Stimulated activated CD4-positive, alpha-beta T cell treated with anti-CD3 and anti-CD28 coated beads, Interleukin-12 subunit alpha, Interleukin-12 subunit beta, amount 100 ng/mL, for 4 hours (primary cell): ENCODE data around the gene ADAMTS17.
"Not testable (repeated sequence)": the region's sequence is repeated elsewhere in the genome, so short reads cannot be mapped to it uniquely, and the experiment has no call there.

Experiments used
- DNase-seq: peaks from one replicate; pipeline ENCODE4 v3.0.0-alpha.2; 2020

The ADAMTS17 gene

DNA sequence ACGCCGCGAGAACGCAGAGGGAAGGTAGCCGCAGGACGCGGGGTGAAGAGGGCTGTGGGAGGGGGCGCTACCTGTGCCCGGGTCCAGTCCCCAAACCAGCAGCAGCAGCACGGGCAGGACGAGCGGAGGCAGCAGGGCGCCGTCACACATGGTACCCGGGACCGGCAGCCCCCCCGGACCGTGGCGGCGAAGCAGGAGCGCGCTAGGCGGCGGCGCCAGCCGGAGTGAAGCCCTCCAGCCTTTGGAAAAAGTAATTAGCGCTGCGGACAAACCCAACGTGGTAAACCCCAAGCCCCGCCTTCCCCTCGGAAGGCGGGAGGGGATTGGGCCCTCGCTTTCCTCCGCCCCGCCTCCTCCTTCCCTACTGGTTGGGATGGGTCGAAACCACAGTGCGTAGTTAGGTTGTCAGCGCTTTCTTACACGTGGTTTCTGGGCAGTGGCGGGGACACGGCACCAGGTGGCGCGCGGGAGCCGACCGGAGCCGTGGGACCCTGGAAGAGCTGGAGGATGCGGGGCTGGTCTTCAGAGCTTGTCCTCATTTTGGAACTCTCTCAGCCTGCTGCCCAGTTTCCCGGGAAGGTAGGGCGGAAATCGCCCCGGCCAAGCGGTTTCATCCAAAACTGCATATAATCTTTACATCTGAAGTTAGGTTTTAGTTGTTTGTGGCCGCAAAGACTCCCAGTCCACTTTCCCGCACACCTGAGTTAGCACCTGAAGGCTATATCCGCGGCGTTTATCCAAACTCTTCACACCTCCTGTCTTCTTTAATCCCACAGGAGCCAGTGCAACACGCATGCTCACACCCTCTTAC lies at the start of gene ADAMTS17:
Gene ADAMTS17 (minus strand): TSS at position 226 of the 811 bp plus-strand sequence. CDS start 76 bp downstream, at position 150.
- DNase-seq: peak; percentile 91

GRCh38 chr15:100385300-100386050 lies 43.7 kb upstream of the ADAMTS17 start:
- no peak for DNase-seq

DNA sequence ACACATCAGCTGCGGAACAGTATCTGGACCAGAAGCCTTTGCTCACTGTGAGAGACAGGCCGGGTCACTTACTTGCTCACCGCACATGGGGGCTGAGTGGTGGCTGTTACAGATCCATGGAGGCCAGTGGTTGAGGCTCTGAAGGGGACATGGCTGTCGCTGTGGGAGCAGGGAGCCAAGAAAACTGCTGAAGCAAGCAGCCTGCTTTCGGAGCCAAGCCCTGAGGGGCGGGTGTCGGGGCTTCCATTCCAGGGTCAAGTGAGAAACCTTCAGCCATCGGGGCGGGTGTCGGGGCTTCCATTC lies 42.3 kb upstream of the ADAMTS17 start:
- DNase-seq: no peak

DNA sequence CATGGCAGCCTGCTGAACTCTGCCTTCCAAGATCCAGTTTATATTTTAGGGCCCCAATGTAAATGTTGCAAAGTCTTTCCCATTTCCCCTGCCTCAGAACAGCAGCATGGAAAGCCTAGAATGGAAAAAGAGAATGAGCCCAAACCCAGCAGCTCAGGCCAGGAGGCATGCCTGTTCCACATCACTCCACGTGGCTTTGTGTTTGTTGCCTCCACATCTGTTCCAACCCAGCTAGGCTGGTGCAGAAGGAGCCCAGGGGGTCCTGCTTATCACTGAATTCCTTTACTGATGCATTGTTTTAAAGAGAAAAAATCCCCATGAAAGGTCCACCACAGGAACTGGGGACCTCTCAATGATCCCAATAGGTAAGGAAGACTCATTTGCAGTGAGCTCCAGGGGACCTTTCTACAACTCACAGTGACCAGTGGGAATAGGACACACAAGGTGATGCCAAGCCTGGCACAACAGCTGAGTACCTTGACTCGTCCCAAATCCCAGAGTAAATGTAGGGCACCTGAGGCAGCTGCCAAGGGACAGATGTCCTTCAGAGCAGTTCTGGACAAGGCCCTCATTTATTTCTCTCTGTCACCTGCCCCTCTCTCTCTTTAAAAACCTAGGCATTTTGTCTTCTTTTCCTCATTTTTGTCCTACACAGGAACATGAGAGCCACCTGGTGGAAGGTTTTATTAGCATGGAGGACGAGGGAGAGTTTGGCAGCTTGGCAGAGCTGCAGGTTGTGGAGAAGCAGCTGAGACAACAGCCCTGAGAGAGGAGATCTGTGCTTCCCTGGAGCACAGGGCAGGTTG lies 41.7 kb upstream of the ADAMTS17 start:
- DNase-seq: no peak

- DNase-seq: no peak
These were observed 32.2 kb upstream of the ADAMTS17 start for GRCh38 chr15:100373942-100374341.

- DNase-seq: no peak
These were observed 31.5 kb upstream of the ADAMTS17 start for GRCh38 chr15:100373120-100373896.

GRCh38 chr15:100372739-100373119 lies 31.0 kb upstream of the ADAMTS17 start:
- no peak for DNase-seq

DNA sequence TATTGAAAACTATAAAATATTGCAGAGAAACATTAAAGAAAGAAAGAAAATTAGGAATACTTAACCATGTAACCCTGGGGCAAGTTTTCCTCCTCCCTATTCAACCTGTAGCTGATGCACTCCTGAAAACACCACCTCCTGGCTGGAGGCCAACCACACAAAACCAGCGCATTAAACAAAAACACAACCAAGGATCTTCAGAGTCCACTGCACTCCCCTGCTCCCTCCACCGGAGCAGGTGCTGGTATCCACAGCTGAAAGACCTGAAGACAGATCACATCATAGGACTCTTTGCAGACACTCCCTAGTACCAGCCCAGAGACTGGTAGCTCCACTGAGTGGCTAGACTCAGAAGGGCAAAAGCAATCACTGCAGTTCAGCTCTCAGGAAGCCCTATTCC lies 13.6 kb upstream of the ADAMTS17 start:
- DNase-seq: no peak

DNA sequence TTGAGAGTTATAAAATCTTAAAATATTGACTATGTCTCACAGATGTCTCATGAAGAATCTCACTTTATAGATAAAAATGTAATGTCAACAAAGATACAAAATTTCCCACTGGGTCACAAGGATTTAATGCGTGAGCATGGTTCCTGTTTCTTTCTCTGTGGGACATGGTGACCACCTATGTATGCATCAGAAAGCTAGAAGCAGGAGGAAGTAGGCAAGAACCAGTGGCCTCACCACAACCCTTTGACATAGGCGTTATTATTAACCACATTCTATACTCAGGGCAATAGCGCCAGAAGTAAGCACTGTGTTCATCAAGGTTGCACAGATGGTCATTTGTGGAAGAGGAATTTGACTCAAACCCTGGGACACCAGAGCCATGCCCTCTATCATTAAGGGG lies 11.7 kb upstream of the ADAMTS17 start:
- DNase-seq: no peak

DNA sequence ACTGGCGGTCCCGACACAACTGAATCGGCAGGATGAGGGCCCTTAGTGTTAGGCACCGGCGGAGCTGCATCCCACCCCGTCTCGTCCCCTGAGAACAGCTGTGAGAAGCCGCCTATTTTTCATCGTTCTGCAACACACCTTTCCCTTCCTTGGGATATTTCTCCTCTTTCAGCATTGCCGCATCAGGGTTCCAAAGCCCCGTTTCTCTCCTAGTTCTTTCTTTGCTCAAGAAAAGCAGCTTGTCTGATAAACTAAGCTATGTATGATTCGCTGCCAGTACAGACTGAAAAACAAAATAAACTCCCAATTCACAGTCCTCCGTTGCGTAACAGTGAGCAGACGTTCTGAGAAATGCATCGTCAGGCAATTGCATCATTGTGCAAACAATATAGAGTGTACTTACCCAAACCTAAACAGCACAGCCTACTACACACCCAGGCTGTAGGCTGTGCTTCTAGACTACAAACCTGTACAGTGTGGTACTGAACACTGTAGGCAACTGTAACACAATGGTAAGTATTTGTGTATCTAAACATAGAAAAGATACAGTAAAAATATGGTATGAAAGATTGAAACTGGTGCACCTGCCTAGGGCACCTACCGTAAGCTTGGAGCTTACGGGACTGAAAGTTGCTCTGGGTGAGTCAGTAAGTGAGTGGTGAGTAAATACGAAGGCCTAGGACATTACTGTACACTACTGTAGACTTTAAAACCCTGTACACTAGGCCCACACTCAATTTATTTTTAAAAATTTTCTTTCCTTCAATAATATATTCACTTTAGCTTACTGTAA lies 8.9 kb upstream of the ADAMTS17 start:
- DNase-seq: no peak

DNA sequence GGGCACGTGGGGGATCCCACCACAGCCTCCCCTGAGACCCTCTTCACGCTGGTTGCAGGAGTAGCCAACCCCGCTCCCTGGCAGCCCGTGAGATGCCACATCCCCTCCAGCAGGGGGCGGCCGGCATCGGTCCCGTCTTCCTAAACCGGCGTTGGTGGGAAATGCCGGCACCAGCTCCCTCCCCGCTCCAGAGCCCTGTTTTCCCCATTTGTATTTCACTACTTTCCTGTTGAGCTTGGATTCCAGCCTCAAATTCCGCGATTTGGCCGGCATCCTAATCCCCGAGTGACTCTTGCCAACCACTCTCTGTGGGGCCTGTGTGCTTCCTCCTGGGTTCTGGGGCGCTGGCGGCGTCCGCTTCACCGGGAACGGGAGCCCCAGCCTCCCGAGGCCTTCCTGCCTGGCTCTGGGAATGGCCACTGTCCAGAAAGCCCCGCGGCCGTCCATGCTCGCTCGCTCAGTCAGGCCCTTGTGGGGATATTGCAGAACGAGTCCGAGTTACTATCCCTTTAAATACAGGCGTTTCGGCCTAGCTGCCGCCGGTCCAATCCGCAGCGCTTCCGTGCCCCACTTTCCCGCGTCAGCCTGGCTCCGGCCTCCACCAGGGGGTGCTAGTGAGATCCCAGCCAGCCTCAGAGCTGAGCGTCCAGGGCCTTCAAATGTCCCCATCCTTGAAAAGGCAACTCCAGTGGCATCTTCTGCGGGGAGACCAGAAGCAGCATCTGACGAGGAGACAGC lies 8.1 kb upstream of the ADAMTS17 start:
- DNase-seq: peak; percentile 85

- no peak for DNase-seq
These were observed 7.5 kb upstream of the ADAMTS17 start for GRCh38 chr15:100349321-100349695.

DNA sequence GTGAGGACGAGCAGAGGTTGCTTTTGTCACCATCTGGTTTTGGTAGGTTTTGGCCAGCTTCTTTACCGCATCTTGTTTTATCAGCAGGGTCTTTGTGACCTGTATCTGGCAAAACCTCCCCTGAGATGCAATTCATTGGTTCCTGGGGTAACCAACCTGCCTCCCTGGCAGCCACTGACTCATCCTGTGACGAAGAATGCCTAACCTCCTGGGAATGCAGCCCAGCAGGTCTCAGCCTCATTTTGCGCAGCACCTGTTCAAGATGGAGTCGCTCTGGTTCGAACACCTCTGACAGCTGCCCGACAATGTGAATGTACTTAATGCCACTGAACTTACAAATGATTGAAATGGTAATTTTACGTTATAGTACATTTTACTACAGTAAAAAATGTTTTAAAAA lies 6.8 kb upstream of the ADAMTS17 start:
- DNase-seq: no peak

DNA sequence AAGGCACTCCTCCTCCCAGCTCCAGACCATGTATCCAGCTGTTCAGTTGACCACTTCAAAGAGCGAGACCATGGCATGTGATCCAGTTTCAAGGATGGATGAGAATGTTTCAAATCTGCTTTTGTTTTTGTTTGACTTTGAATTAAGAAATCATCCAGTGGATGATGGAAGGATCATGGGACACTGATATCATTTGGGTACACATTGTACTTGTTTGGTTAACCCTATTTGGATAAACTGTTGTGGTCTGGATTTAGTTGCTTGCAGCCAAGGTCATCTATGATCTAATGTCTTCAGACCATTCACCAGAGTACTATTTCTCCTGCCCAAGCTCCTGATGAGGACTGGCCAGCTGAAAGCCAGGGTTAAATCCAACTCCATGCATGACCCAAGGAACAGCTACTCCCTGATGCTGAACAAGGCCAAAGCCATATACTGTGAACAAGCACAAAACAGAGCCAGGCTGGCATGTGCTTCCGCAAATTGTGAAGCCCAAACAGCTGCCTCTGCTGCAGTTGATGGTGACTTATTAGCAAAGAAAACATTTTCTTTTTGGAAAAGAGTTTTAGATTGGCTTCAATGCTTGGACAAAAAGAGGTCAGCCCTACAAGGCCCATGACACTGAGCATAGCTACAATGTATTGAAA lies 5.2 kb upstream of the ADAMTS17 start:
- DNase-seq: no peak

- no peak for DNase-seq
These were observed 3.7 kb upstream of the ADAMTS17 start for GRCh38 chr15:100345438-100345837.

GRCh38 chr15:100343251-100343650 lies 1.5 kb upstream of the ADAMTS17 start:
- DNase-seq: no peak

DNA sequence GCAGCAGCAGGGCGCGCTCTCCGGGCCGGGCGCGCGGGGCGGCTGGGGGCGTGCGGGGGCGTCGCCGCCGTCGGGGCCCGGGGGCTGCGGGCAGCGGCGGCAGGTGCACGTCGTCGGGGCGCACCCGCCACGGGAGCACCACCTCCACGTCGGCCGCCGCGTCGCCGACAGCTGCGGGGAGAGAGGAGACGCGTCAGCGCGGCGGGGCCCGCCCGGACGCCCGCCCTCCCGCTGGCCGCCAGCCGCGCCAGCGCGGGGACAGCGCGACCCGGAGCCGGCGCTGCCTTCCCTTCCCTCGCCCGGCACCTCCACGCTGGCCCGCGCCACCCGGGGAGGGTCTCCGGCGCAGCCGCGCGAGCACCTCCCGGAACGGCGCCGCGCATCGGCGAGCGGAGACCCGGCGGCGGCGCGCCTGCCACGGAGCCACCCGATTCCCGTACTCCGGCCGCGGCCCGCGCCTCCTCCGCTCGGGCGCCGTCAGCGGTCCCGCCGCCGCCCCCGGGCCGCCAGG lies 481 bp downstream of the ADAMTS17 start:
- DNase-seq: peak; percentile 28

DNA sequence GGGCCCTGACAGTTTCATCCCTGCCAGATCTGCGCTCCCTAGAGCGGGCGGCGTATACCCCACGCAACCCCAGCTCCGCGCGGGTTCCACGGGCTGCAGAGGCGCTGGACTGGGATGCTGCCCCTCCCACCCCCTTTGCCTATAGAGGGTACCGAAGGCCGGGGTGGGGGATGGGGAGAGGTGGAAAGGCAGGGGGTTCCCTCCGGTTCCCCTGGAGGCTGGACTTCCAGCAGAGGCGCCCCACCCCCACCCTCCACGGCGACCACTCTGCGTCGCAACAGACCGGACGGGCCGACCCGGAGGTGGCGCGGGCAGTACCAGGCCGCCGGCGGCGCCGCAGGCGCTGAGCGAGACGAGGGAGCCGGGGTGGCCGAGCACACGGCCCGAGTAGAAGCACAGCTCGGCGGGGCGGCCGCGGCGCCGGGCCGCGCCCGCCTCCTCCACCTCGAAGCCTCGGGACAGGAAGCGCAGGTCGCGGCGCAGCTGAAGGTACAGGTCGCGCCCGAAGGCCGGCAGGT lies 995 bp downstream of the ADAMTS17 start:
- DNase-seq: no peak

- no peak for DNase-seq
These were observed 1.8 kb downstream of the ADAMTS17 start for GRCh38 chr15:100339999-100340398.

DNA sequence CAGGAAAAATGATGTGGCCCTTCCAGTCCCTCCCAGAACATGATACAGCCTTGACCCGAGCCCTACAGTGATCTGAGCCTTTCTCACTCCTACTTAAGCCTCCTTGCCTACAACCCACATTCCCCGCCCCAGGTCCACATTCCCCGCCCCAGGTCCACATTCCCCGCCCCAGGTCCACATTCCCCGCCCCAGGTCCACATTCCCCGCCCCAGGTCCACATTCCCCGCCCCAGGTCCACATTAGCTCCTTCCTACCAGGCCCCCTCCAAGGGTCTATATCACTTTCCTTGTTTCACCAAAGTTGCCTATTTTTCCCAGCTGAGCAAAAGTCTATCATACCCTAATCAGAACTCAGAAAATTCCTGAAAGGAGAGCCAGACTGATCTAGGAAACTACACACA lies 2.3 kb downstream of the ADAMTS17 start:
- DNase-seq: not testable (repeated sequence)
